SIG-M5 treated with dmso at 0.1 percent for 504 hours (cell line): ENCODE data around the gene RCL1.
"Not testable (repeated sequence)": the region's sequence is repeated elsewhere in the genome, so short reads cannot be mapped to it uniquely, and the experiment has no call there.

Source experiments
- DNase-seq: peaks from one replicate; lab custom pipeline; 2025; ENCODE audit not compliant: unreplicated experiment; lab: John Stamatoyannopoulos, UW

Gene RCL1

GRCh38 chr9:4792572-4793458, at the start of gene RCL1:
Gene RCL1, plus strand, starts transcription at chr9:4792944. Its CDS starts 148 bp downstream, at chr9:4793092.
- DNase-seq: peak; percentile 94

GRCh38 chr9:4743131-4743875, 49.4 kb upstream of the RCL1 start:
- no peak for DNase-seq

- DNase-seq: no peak
Measured at GRCh38 chr9:4746278-4747030, 46.3 kb upstream of the RCL1 start.

GRCh38 chr9:4748612-4749011, 44.1 kb upstream of the RCL1 start:
- DNase-seq: no peak

- DNase-seq: peak; percentile 57
Measured at GRCh38 chr9:4750023-4750673, 42.6 kb upstream of the RCL1 start.

- not testable (repeated sequence) for DNase-seq
Measured at GRCh38 chr9:4754530-4754929, 38.2 kb upstream of the RCL1 start.

- no peak for DNase-seq
Measured at GRCh38 chr9:4755026-4755609, 37.6 kb upstream of the RCL1 start.

- no peak for DNase-seq
Measured at GRCh38 chr9:4756420-4756819, 36.3 kb upstream of the RCL1 start.

- DNase-seq: peak; percentile 71
Measured at GRCh38 chr9:4760122-4760521, 32.6 kb upstream of the RCL1 start.

- peak; percentile 70 for DNase-seq
Measured at GRCh38 chr9:4762108-4762885, 30.4 kb upstream of the RCL1 start.

- DNase-seq: peak; percentile 85
Measured at GRCh38 chr9:4762886-4763541, 29.7 kb upstream of the RCL1 start.

GRCh38 chr9:4764033-4764432, 28.7 kb upstream of the RCL1 start:
- DNase-seq: no peak

GRCh38 chr9:4768681-4769080, 24.1 kb upstream of the RCL1 start:
- no peak for DNase-seq

- DNase-seq: peak; percentile 5
Measured at GRCh38 chr9:4769321-4770080, 23.2 kb upstream of the RCL1 start.

- no peak for DNase-seq
Measured at GRCh38 chr9:4771788-4772187, 21.0 kb upstream of the RCL1 start.

GRCh38 chr9:4774209-4774608, 18.5 kb upstream of the RCL1 start:
- no peak for DNase-seq

- not testable (repeated sequence) for DNase-seq
Measured at GRCh38 chr9:4774958-4775357, 17.8 kb upstream of the RCL1 start.

- DNase-seq: no peak
Measured at GRCh38 chr9:4780651-4781050, 12.1 kb upstream of the RCL1 start.
